Effector CD8-positive, alpha-beta T cell (primary cell): ENCODE measurements around the gene CFAP299.
"Not testable (repeated sequence)": the region's sequence is repeated elsewhere in the genome, so short reads cannot be mapped to it uniquely, and the experiment has no call there.

ENCODE experiments used
- DNase-seq: peaks from one replicate; lab custom pipeline; 2025; lab: John Stamatoyannopoulos, UW

The CFAP299 gene

DNA sequence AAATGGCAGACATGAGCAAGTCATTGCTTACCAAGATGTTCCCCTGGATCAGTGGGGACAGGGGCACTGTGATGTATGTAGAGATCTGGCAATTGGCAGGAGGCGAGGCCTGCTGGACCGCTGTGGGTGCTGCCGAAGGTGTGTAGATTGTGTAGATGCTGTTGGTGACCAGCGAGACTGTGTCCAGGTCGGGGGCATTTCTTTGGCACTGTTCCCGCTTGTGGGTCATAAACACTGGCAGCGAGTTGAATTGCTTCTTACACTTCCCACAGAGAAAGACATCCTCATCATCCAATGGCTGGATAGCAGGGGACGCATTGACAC lies 52.7 kb downstream of the CFAP299 start:
- no peak for DNase-seq

DNA sequence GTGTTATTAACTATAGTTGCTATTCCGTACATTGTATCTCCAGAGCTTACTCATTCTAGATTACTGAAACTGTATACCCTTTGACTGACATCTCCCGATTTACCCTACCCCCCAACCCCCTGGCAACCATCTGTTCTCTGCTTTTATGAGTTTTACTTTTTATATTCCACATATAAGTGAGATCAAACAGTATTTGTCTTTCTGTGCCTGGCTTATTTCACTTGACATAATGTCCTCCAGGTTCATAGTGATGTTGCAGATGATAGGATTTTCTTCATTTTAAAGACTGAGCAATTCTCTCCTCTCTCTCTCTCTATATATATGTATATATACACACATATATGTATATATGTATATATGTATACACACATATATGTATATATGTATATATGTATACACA lies 54.6 kb downstream of the CFAP299 start:
- DNase-seq, result no peak

DNA sequence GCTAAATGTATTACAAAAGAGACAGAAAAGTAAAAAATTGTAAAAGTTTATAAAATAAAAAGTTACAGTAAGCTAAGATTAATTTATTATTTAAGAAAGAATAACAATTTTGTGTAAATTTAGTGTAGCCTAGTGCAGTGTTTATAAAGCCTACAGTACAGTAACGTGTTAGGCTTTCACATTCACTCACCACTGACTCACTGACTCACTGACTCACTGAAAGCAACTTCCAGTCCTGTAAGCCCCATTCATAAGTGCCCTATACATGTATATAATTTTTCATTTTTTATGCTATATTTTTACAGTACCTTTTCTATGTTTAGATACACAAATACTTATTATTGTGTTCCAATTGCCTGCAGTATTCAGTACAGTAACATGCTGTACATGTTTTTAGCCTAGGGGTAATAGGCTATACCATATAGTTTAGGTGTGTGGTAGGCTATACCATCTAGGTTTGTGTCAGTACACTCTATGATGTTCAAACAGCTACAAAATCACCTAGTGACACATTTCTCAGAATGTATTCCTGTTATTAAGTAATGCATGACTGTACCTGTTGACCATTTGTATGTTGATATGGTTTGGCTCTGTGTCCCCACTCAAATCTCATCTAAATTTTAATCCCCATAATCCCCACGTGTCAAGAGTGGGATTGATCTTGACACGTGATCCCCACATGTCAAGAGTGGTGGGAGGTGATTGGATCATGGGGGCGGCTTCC lies 57.9 kb downstream of the CFAP299 start:
- DNase-seq, result no peak

DNA sequence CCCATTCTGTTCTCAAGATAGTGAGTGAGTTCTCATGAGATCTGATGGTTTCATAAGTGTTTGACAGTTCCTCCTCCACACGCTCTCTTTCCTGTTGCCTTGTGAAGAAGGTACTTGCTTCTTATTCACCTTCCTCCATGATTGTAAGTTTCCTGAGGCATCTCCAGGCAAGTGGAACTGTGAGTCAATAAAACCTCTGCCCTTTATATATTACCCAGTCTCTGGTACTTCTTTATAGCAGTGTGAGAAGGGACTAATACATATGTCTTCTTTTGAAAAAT lies 58.4 kb downstream of the CFAP299 start:
- no peak for DNase-seq

DNA sequence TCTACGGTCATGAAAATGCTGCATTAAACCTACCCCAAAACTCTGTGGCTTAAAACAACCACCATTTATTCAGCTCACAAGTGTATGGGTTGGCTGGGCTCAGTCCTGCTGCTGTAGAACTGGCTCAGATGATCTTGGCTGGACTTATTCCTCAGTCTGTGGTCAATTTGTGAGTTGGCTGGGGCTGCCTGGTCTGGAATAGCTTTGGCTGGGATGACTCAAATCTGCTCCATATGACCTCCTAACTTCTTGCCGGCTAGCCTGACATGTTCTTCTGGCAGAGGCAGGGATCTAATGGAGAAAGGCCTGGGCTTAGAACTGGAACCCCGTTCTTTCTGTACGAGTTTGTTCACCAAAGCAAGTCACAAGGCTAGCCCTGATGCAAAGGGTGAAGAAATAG lies 71.7 kb downstream of the CFAP299 start:
- DNase-seq, result no peak

DNA sequence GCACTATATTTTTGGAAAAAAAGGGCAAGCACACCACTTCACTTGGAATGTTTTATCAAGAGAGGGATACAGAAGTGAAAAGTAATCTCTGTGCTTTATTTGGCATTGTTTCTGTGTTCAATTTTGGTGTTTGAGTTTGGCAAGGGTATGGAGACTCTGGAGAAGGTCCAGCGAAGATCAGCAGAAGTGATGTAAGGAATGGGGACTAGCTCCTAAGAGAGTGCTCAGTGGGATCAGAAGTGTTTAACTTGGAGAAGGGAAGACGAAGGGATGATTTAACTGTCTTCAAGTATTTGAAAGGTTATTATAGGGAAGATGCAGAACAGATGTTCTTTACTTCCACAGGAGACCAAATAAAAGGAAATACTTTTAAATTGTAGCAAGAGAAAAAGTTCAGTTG lies 74.3 kb downstream of the CFAP299 start:
- DNase-seq, result no peak

DNA sequence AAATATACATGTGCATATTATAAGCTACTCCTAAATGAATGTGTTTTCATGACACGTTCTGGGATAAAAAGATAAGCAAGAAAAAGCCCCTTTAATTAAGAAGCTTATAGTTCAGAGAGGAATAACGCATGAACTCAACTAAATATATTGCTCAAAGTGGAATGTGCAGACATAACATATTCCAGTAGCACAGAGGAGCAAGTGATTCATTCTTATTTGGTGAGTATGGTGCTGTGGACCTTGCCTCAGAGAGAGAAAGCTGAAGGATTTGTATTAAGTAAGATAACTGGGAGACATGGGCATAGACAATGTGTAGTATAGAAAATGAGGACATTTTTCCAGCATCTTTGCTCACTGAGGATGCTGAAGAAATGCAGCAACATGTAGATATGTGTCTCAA lies 76.8 kb downstream of the CFAP299 start:
- no peak for DNase-seq

DNA sequence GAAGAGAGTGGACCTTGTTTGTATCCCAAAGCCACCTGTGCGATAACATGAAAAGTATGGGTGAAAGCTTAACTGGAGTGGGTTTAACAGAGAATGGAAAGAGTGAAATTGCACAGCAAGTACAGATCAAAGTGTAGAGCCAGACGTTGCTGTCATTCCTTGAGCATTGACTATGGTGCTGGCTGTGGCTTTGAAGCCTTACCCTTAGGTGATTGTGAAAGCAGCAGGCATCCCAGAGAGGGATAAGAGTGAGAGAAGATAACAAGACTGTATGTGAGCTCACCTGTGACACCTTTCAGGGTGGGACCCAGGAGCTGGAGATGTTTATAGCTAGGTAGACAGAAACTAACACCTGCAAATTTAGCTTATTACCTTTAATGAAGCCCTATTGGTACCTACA lies 77.6 kb downstream of the CFAP299 start:
- DNase-seq, result no peak

DNA sequence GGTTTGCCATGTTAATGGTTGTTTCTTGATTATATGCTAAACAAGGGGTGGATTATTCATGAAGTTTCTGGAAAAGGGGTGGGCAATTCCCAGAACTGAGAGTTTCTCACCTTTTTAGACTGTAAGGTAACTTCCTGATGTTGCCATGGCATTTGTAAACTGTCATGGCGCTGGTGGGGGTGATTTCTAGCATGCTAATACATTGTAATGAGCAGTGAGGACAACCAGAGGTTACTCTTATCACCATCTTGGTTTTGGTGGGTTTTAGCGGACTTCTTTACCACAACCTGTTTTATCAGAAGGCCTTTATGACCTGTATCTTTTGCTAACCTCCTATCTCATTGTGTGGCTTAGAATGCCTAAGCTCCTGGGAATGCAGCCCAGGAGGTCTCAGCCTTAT lies 81.5 kb downstream of the CFAP299 start:
- no peak for DNase-seq

DNA sequence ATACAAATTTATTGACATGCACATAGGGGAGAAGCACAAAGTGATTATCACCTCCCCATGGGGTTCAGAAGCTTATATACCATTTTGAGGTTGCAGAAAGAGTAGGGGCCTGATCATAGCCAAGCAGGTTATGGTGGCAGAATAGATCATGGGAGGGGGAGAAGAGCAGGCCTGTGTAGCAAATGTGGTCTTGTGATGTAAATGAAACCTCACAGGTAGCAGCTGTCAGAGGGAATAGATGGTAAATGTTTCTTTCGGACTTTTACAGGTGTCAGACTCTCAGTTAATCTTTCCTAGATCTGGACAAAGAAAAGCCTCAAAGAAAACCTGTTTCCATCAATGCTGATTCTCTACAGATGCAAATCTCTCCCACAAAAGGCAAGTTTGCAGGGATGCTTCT lies 84.4 kb downstream of the CFAP299 start:
- DNase-seq, result no peak

DNA sequence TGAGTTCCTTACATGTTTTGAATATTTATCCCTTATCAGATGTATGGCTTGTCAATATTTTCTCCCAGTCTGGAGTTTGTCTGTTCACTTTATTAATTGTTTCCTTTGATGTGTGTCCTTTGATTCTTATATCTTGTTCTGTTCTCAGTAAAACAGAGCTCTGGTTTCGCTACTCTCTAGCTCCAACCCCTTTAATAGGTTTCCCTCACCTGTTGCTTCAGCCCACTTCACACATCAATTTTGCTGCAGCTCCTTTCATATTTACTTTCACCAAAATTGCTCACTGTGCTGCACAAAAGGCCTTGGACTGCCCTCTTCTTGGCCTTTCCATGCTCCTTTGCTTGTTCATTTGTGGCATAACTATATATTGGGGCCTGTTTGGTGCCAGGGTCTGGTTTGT lies 85.1 kb downstream of the CFAP299 start:
- DNase-seq, result no peak

DNA sequence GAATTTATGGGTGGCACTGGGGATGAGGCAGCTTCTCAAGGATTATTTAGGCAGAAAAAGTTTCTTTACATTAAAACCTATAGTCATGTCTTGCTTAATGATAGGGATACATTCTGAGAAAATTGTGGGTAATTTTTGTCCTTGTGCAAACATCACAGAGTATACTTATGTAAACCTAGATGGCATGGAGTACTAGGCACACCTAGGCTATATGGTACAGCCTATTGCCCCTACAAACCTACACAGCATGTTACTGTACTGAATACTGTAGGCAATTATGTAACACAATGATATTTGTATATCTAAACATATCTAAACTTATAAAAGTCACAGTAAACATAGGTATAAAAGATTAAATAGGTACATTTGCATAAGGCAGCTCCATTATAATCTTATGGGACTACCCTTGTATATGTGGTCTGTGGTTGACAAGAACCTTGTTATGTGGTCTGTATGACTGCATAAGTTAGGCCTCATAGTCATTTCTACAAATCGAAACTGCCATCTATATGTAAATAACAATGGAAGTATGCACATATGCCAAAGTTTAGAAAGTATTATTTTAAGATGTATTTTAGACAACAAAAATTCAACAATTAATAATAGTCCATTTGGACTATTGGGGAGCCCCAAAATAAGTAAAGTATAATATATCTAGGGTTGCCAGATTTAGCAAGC lies 87.3 kb downstream of the CFAP299 start:
- no peak for DNase-seq

DNA sequence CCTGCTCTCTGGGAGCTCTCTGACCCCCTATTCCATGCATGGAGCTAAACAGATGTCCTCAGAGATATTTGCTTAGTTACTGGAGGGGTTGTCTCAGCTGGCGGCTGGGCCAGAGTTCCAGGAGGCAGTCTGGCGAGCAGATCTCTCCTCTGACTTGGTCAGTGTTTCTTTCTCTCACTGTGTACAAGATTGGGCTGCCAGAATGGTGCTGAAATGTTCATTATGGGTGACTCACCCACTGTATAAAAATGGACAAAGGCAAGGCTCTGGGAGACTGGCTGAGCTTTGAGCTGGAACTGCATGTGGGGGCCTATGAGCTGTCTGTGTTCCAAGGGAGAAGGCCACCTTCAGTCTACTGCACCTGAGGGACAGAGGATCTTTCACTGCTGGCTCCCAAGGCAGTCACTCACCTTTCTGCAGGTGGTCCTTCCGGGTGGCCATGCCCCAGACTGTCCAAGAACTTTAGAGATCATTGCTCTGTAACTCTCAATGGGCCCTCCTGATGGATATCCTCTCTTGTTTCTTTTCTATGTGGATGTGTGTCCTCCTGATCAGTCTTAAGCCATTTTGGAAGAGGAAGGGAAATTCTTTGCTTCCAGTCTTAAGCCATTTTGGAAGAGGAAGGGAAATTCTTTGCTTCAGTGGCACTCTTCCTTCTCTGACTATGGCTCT lies 88.2 kb downstream of the CFAP299 start:
- DNase-seq, result no peak

DNA sequence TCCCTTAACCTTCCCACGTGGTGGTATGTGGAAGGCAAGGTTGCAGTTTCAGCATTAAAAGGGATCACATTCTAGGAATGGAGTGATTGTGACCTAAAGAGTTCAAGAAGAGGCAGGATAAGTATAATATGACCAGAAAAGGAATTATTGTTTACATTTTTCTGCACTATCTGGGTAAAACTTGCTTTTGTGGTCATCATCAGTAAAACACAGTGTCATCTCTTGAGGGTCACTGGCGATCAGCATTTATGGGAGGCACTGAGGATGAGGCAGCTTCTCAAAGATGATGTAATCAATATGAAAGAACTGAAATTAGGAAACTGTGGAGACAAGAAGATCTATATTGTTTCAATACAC lies 88.7 kb downstream of the CFAP299 start:
- no peak for DNase-seq

DNA sequence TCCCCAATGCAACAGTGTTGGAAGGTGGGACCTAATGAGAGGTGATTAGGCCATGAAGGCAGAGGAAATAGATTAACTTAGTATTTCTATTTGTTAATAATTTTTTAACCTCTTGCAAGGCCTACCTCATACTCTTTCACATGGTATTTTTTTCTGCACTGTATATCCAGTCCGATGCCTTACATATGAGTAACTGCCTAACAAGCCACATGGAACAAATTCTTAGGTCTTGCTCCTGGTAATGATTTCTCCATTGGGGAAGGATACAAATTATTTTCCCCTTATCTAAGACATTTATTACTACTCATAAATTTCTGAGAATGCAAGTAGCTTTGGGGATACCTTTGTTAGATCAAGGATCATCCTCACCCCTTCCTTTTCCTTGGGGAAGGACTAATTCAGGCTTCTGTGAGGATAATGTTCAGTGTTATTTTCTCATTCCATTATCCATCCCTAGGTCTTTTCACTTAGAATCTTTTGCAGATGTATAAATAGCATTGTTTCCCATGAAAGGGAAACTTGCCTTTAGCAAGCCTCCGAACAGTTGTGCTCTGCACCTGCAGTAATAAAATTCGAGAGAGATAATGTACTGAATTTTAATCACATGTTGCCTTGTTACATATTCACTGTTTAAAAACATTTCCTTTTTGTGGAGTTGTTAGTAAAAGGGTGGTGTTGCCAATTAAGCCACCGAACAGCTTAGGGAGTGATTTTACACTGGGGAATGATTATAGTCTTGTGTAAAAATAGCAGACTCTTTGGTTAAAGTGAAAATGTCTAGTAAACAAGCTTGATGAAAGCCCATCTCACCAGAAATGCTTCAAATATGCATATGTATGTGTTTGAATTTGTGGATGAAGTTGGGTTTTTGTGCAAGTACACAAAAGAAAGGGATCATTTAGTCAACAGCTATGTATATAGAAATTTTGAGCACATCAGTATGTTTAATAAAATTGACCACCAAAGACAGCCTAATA lies 89.9 kb downstream of the CFAP299 start:
- no peak for DNase-seq

DNA sequence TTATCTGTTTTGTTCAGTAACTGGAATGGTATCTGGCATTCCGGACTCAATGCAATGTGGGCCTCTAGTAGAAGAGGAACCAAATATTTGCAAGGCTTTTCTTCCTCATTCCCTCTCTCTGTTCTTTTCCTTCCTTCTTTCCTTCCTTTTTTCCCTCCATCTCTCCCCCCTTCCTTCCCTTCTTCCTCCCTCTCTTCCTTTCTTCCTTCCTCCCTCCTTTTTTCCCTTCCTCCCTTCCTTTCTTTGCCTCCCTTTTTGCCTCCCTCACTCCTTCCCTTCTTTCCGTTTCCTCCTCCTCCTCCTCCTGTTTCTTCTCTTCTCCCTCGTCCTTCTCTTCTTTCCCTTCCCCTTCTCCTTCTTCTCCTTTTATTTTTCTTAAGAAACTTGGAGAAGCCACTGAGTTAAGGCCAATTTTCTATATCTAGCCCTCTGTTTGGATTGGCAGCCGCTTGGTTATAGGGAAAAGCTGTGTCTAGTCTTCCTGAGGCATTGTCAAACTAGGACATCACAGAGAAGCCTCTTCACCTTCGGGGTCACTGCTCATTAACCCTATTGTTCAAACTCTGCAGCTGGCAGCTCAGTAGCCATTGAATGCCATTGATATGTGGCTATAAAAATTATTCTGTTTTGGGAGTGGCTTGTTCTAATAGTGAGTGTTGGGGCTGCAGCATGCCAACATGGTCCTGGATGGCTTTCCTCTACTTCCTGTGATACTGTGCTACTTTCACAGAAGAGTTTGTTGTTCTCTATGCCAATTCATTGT lies 95.9 kb downstream of the CFAP299 start:
- no peak for DNase-seq

DNA sequence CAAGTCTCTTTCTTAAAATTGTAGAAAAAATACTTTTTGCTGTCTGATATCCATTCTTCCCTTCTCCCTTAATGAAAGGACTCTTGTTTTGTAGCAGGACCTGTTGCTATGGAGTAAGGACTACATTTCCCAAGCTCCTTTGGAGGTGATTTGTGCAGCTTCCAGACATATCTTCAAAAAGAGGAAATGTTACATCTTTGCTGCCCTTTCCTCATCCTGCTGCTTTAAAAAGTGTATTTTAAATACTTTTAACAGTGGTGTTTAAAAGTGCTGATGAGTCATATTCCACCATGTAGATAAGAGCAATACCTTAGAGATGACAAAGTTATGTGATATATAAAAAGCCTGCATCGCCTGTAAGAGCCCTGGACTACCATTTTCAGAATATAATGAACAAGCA lies 98.7 kb downstream of the CFAP299 start:
- no peak for DNase-seq

DNA sequence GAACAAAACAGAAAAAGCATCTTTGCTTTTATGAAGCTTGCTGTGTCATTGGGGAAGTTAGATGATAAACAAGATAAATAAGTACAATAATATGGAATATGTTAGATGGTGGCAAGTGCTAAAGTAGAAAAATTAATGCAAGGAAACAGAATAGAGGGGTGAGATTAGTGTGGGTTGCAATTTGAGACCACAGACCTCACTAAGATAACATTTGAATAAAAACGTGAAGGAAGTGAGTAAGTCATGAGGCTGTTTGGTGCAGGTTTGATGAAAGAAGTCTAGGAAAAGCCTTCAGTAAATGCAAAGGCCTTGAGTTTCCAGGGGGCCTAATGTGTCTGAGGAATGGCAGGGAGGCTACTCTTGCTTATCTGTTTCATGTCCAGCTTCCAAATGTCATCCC lies 102.5 kb downstream of the CFAP299 start:
- DNase-seq, result no peak

DNA sequence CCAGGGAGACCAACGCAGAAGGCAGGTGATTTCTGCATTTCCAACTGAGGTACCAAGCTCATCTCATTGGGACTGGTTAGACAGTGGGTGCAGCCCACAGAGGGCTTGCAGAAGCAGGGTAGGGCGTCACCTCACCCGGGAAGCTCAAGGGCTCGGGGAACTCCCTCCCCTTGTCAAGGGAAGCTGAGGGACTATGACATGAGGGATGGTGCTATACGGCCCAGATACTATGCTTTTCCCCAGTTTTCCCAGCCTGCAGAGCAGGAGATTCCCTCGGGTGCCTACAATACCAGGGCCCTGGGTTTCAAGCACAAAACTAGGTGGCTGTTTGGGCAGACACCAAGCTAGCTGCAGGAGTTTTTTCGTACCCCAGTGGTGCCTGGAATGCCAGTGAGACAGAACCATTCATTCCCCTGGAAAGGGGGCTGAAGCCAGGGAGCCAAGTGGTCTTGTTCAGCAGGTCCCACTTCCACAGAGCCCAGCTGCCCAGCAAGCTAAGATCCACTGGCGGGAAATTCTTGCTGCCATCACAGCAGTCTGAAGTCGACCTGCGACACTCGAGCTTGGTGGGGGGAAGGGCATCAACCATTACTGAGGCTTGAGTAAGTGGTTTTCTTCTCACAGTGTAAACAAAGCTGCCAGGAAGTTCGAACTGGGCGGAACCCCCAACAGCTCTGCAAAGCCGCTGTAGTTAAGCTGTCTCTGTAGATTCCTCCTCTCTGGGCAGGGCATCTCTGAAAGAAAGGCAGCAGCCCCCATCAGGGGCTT lies 103.9 kb downstream of the CFAP299 start:
- DNase-seq, result not testable (repeated sequence)

DNA sequence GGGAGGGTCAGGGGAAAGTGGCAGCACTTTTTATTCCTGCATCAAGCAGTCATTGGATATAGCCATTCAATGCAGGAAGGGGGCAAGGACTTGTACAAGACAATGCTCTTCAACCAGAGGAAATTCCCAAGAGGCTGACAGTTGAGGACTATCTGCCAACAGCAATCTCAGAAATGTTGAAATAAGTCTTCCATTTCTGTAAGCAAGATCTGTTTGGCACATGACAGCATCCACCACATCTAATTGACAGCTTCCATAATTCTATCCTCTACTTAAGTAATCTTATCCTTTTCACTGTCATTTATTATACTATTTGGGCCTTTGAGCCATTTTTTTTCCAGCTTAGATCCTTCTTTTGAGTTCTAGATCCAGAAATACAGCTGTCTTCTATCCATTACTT lies 110.7 kb downstream of the CFAP299 start:
- no peak for DNase-seq

DNA sequence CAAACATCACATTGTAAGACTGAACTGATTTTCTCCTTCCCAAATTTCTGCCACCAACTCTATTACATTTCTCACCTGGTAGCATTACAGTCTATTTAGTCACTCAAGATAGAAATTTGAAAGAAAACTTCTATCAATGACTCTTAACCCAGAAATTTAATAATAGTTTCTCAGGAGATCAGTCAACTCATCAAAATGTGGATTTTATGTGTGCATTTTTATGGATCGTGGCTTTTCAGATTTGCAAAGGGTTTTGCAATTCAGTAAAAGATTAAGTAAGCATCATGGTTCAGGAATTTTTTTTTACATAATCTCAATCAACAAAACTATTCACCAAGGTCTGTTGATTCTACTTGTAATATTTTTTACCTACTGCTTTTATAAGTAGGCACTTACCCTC lies 111.1 kb downstream of the CFAP299 start:
- no peak for DNase-seq
